HEK293 (cell line): Measurements from ENCODE around the gene GBX1.

Source experiments
- SALL2 ChIP-seq: fragments of 450-650 bp; formaldehyde crosslinking; IDR thresholded peaks from 2 replicates; pipeline ENCODE4 v1.5.0; 2017; ENCODE audit warnings: missing biosample characterization, mild to moderate bottlenecking, missing genetic modification characterization, borderline replicate concordance
- YY1 ChIP-seq: fragments of 450-650 bp; formaldehyde crosslinking; IDR thresholded peaks from 2 replicates; pipeline ENCODE4 v1.5.1; 2018; ENCODE audit warnings: missing biosample characterization, missing genetic modification characterization
- ZNF10 ChIP-seq: fragments of 450-650 bp; formaldehyde crosslinking; IDR thresholded peaks from 2 replicates; pipeline ENCODE4 v1.5.1; 2017; ENCODE audit warnings: missing biosample characterization, missing genetic modification characterization
- ZNF184 ChIP-seq: fragments of 450-650 bp; IDR thresholded peaks from 2 replicates; pipeline ENCODE4 v1.5.1; 2018; ENCODE audit warnings: missing biosample characterization, mild to moderate bottlenecking, missing genetic modification characterization
- ZNF311 ChIP-seq: fragments of 450-650 bp; formaldehyde crosslinking; IDR thresholded peaks from 2 replicates; pipeline ENCODE4 v1.5.1; 2017; ENCODE audit warnings: missing biosample characterization, missing genetic modification characterization, borderline replicate concordance
- ZNF416 ChIP-seq: fragments of 450-650 bp; formaldehyde crosslinking; IDR thresholded peaks from 2 replicates; pipeline ENCODE4 v1.5.1; 2016; ENCODE audit warnings: missing biosample characterization, missing genetic modification characterization
- ZNF707 ChIP-seq: fragments of 450-650 bp; formaldehyde crosslinking; IDR thresholded peaks from 2 replicates; pipeline ENCODE4 v1.5.1; 2016; ENCODE audit warnings: missing biosample characterization, missing genetic modification characterization
- ZNF792 ChIP-seq: fragments of 450-650 bp; formaldehyde crosslinking; IDR thresholded peaks from 2 replicates; pipeline ENCODE4 v1.5.1; 2016; ENCODE audit warnings: missing biosample characterization, missing genetic modification characterization
- TF ChIP-seq, protein P1 (sequence below): fragments of 450-650 bp; formaldehyde crosslinking; IDR thresholded peaks from 2 replicates; pipeline ENCODE4 v1.5.1; 2016; ENCODE audit warnings: missing biosample characterization, missing genetic modification characterization, borderline replicate concordance
- TF ChIP-seq, protein P2 (sequence below): fragments of 450-650 bp; formaldehyde crosslinking; IDR thresholded peaks from 2 replicates; pipeline ENCODE4 v1.5.1; 2016; ENCODE audit warnings: missing biosample characterization, missing genetic modification characterization
- TF ChIP-seq, protein P3 (sequence below): fragments of 450-650 bp; formaldehyde crosslinking; IDR thresholded peaks from 2 replicates; pipeline ENCODE4 v1.5.1; 2016; ENCODE audit warnings: missing biosample characterization, missing genetic modification characterization
- TF ChIP-seq, protein P4 (sequence below): sonication (generic); formaldehyde crosslinking; IDR thresholded peaks from 2 replicates; pipeline ENCODE4 v1.8.1; 2022; ENCODE audit warnings: mild to moderate bottlenecking, moderate library complexity, missing genetic modification reagents

DNA sequence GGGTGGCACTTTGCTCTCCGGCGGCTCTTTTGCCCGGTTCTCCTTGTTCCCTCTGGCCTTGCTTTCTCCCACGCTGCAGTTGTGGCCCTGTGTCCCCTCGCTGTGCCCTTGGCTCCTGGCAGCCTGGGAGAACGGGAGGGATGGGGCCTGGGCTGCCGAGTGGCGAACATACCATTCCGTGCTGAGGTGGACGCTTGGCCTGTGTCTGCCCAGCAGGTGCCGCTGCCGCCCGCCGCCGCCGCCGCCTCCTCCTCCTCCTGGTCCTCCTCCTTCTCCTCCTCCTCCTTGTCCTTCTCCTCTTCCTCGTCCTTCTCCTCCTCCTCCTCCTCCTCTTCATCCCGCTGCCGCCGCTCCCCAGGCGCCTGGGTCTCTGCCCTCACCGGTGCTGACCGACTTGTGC, 45.2 kb downstream of the GBX1 start:
- TF ChIP-seq, protein P1, sequence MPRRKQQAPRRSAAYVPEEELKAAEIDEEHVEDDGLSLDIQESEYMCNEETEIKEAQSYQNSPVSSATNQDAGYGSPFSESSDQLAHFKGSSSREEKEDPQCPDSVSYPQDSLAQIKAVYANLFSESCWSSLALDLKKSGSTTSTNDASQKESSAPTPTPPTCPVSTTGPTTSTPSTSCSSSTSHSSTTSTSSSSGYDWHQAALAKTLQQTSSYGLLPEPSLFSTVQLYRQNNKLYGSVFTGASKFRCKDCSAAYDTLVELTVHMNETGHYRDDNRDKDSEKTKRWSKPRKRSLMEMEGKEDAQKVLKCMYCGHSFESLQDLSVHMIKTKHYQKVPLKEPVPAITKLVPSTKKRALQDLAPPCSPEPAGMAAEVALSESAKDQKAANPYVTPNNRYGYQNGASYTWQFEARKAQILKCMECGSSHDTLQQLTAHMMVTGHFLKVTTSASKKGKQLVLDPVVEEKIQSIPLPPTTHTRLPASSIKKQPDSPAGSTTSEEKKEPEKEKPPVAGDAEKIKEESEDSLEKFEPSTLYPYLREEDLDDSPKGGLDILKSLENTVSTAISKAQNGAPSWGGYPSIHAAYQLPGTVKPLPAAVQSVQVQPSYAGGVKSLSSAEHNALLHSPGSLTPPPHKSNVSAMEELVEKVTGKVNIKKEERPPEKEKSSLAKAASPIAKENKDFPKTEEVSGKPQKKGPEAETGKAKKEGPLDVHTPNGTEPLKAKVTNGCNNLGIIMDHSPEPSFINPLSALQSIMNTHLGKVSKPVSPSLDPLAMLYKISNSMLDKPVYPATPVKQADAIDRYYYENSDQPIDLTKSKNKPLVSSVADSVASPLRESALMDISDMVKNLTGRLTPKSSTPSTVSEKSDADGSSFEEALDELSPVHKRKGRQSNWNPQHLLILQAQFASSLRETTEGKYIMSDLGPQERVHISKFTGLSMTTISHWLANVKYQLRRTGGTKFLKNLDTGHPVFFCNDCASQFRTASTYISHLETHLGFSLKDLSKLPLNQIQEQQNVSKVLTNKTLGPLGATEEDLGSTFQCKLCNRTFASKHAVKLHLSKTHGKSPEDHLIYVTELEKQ = no peak
- TF ChIP-seq, protein P2, sequence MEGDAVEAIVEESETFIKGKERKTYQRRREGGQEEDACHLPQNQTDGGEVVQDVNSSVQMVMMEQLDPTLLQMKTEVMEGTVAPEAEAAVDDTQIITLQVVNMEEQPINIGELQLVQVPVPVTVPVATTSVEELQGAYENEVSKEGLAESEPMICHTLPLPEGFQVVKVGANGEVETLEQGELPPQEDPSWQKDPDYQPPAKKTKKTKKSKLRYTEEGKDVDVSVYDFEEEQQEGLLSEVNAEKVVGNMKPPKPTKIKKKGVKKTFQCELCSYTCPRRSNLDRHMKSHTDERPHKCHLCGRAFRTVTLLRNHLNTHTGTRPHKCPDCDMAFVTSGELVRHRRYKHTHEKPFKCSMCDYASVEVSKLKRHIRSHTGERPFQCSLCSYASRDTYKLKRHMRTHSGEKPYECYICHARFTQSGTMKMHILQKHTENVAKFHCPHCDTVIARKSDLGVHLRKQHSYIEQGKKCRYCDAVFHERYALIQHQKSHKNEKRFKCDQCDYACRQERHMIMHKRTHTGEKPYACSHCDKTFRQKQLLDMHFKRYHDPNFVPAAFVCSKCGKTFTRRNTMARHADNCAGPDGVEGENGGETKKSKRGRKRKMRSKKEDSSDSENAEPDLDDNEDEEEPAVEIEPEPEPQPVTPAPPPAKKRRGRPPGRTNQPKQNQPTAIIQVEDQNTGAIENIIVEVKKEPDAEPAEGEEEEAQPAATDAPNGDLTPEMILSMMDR (tag by site-specific recombination) = no peak
- TF ChIP-seq SALL2 (tag by site-specific recombination) (no peak), ZNF10 (tag by site-specific recombination) (no peak), ZNF707 (tag by site-specific recombination) (no peak), ZNF184 (tag by site-specific recombination) (no peak), YY1 (tag by site-specific recombination) (no peak), ZNF792 (tag by site-specific recombination) (no peak), ZNF416 (tag by site-specific recombination) (no peak), ZNF311 (tag by site-specific recombination) (no peak)
- TF ChIP-seq, protein P3, sequence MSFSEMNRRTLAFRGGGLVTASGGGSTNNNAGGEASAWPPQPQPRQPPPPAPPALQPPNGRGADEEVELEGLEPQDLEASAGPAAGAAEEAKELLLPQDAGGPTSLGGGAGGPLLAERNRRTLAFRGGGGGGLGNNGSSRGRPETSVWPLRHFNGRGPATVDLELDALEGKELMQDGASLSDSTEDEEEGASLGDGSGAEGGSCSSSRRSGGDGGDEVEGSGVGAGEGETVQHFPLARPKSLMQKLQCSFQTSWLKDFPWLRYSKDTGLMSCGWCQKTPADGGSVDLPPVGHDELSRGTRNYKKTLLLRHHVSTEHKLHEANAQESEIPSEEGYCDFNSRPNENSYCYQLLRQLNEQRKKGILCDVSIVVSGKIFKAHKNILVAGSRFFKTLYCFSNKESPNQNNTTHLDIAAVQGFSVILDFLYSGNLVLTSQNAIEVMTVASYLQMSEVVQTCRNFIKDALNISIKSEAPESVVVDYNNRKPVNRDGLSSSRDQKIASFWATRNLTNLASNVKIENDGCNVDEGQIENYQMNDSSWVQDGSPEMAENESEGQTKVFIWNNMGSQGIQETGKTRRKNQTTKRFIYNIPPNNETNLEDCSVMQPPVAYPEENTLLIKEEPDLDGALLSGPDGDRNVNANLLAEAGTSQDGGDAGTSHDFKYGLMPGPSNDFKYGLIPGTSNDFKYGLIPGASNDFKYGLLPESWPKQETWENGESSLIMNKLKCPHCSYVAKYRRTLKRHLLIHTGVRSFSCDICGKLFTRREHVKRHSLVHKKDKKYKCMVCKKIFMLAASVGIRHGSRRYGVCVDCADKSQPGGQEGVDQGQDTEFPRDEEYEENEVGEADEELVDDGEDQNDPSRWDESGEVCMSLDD (tag by site-specific recombination) = no peak
- TF ChIP-seq, protein P4, sequence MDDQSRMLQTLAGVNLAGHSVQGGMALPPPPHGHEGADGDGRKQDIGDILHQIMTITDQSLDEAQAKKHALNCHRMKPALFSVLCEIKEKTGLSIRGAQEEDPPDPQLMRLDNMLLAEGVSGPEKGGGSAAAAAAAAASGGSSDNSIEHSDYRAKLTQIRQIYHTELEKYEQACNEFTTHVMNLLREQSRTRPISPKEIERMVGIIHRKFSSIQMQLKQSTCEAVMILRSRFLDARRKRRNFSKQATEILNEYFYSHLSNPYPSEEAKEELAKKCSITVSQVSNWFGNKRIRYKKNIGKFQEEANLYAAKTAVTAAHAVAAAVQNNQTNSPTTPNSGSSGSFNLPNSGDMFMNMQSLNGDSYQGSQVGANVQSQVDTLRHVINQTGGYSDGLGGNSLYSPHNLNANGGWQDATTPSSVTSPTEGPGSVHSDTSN (CRISPR knock-in tag) = no peak
